ENCODE measurements around the gene OR10K1.

The OR10K1 gene

GRCh38 chr1:158491316-158491715 is 29.7 kb downstream of the OR10K1 start:
- no peak overlapping the region for H3K4me3 ChIP-seq (ENCODE audit: low read length)
- TF ChIP-seq CTCF (conservative IDR thresholded peaks at IDR 0.05; ENCODE audit: low read length), result no peak
- no peak for DNase-seq (ENCODE audit: low read depth)

- no peak overlapping the region for H3K4me3 ChIP-seq (ENCODE audit: low read length)
- TF ChIP-seq CTCF (conservative IDR thresholded peaks at IDR 0.05; ENCODE audit: low read length), result no peak
- no peak for DNase-seq (ENCODE audit: low read depth)
These were observed 31.4 kb downstream of the OR10K1 start for GRCh38 chr1:158493054-158493453.

- TF ChIP-seq CTCF (conservative IDR thresholded peaks at IDR 0.05; ENCODE audit: low read length), result no peak
- DNase-seq (ENCODE audit: low read depth), result no peak
- H3K4me3 ChIP-seq (ENCODE audit: low read length), result no peak overlapping the region
These were observed 33.2 kb downstream of the OR10K1 start for GRCh38 chr1:158494796-158495195.

- H3K4me3 ChIP-seq (ENCODE audit: low read length), result no peak overlapping the region
- peak; percentile 12; the same call in 1 of the 2 replicates for TF ChIP-seq CTCF (conservative IDR thresholded peaks at IDR 0.05; ENCODE audit: low read length)
- no peak for DNase-seq (ENCODE audit: low read depth)
These were observed 34.7 kb downstream of the OR10K1 start for GRCh38 chr1:158496374-158496773.

- no peak overlapping the region for H3K4me3 ChIP-seq (ENCODE audit: low read length)
- peak; percentile 34; the same call in 1 of the 2 replicates for TF ChIP-seq CTCF (conservative IDR thresholded peaks at IDR 0.05; ENCODE audit: low read length)
- DNase-seq (ENCODE audit: low read depth), result no peak
These were observed 44.8 kb downstream of the OR10K1 start for GRCh38 chr1:158506369-158506987.

GRCh38 chr1:158507511-158507910 is 45.9 kb downstream of the OR10K1 start:
- H3K4me3 ChIP-seq (ENCODE audit: low read length), result no peak overlapping the region
- no peak for TF ChIP-seq CTCF (conservative IDR thresholded peaks at IDR 0.05; ENCODE audit: low read length)
- no peak for DNase-seq (ENCODE audit: low read depth)

- TF ChIP-seq CTCF (conservative IDR thresholded peaks at IDR 0.05; ENCODE audit: low read length), result no peak
- DNase-seq (ENCODE audit: low read depth), result no peak
- H3K4me3 ChIP-seq (ENCODE audit: low read length), result no peak overlapping the region
These were observed 48.0 kb downstream of the OR10K1 start for GRCh38 chr1:158509471-158510156.
